NAMALWA (cell line): ENCODE measurements around the gene KRTAP12-3.
"Not testable (repeated sequence)": the region's sequence is repeated elsewhere in the genome, so short reads cannot be mapped to it uniquely, and the experiment has no call there.

ENCODE experiments used
- DNase-seq: peaks from one replicate; pipeline ENCODE4 v3.0.0-alpha.2; 2015; ENCODE audit warnings: low spot score

The KRTAP12-3 gene

DNA sequence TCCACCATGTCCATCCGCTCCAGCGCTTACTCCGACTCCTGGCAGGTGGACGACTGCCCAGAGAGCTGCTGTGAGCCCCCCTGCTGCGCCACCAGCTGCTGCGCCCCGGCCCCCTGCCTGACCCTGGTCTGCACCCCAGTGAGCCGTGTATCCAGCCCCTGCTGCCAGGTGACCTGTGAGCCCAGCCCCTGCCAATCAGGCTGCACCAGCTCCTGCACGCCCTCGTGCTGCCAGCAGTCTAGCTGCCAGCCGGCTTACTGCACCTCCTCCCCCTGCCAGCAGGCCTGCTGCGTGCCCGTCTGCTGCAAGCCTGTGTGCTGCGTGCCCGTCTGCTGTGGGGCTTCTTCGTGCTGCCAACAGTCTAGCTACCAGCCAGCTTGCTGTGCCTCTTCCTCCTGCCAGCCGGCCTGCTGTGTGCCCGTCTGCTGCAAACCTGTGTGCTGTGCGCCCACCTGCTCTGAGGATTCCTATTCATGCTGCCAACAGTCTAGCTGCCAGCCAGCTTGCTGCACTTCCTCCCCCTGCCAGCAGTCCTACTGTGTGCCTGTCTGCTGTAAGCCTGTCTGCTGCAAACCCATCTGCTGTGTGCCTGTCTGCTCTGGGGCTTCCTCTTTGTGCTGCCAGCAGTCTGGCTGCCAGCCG is 30.4 kb upstream of the KRTAP12-3 start:
- DNase-seq = not testable (repeated sequence)

DNA sequence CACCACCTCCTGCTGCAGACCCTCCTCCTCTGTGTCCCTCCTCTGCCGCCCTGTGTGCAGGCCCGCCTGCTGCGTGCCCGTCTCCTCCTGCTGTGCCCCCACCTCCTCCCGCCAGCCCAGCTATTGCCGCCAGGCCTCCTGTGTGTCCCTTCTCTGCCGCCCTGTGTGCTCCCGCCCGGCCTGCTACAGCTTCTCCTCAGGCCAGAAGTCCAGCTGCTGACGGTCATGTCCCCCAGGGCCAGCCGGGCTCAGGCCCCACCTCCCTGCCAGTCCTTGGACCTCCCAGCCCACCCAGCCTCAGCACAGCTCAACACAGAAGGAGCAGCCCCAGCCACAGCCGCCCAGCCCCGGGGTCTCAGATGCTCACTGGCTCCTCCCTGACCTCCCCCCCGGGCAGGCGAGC is 29.9 kb upstream of the KRTAP12-3 start:
- DNase-seq = not testable (repeated sequence)

GRCh38 chr21:44628707-44629391 is 28.9 kb upstream of the KRTAP12-3 start:
- no peak for DNase-seq

GRCh38 chr21:44630440-44630839 is 27.3 kb upstream of the KRTAP12-3 start:
- DNase-seq = no peak

DNA sequence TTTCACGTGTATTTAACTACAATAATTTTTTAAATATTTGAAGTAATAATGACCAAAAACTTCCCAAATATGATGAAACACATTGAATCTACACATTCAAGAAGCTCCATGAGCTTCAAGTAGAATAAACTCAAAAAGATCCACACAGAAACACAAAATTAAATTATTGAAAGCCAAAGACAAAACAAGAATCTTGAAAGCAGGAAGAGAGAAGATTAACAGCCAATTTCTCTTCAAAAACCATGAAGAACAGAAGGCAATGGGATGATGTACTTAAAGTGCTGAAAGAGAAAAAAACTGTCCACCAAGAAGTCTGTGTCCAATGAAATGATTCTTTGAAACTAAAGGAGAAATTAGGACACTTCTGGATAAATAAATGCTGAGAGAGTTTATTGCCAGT is 25.7 kb upstream of the KRTAP12-3 start:
- DNase-seq = no peak

- no peak for DNase-seq
Measured at GRCh38 chr21:44636209-44637017, 21.3 kb upstream of the KRTAP12-3 start.

DNA sequence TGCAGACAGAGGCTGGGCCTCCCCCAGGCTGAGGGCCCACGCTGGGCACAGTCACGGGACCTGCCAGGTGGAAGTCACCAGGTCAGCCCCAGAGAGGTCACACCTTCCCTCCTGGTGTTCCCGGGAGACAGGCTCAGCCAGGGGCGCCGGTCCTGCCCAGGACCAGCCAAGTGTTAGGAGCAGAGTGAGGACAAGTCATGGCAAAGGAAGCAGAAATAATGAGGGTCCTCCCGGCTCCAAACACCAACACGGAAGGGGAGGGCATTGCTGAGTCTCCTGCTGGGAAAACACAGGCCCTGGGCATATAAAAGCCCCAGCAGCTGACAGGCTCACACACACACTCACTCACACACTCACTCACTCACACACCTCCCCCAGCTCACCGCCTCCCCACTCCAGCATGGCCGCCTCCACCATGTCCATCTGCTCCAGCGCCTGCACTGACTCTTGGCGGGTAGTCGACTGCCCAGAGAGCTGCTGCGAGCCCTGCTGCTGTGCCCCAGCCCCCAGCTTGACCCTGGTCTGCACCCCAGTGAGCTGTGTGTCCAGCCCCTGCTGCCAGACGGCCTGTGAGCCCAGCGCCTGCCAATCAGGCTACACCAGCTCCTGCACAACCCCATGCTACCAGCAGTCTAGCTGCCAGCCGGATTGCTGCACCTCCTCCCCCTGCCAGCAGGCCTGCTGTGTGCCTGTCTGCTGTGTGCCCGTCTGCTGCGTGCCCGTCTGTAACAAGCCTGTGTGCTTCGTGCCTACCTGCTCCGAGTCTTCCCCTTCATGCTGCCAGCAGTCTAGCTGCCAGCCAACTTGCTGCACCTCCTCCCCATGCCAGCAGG is 20.5 kb upstream of the KRTAP12-3 start, which contains the start of gene KRTAP10-10:
KRTAP10-10 (plus strand) TSS at position 339 of the 833 bp plus-strand sequence; CDS start at position 401, 62 bp downstream.
- no peak for DNase-seq

DNA sequence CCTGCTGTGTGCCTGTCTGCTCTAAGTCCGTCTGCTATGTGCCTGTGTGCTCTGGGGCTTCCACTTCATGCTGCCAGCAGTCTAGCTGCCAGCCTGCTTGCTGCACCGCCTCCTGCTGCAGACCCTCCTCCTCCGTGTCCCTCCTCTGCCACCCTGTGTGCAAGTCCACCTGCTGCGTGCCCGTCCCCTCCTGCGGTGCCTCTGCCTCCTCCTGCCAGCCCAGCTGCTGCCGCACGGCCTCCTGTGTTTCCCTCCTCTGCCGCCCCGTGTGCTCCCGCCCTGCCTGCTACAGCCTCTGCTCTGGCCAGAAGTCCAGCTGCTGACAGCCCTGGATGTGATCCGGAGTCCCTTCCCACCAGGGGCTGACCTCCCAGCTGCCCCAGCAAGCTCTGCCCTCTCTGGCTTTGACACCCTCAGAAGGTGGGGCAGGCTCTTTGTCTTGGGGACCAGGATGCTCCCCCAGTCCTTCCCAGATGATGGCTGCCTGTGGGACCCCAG is 19.8 kb upstream of the KRTAP12-3 start:
- DNase-seq = not testable (repeated sequence)

- DNase-seq = not testable (repeated sequence)
Measured at GRCh38 chr21:44638506-44639330, 19.0 kb upstream of the KRTAP12-3 start.

GRCh38 chr21:44639331-44639655 is 18.4 kb upstream of the KRTAP12-3 start:
- DNase-seq = no peak

DNA sequence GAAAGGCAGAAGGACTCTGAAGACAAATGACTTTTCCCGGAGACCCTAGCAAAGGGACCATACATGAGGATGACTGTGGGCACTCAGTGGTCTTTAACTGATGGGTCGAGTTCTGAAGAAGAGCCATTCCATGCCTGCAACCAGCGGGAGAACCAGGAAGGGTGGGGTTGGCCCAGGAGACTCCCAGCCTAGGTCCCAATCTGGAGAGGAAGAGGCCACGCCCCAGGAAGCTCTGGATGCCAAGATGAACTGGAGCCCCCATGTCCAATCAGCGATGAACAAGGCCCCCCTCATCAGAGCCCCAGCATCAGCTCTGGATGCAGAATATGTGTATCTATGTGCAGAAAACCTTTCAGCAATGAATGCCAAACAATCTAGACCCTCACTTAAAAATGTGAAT is 17.0 kb upstream of the KRTAP12-3 start:
- DNase-seq = no peak

- no peak for DNase-seq
Measured at GRCh38 chr21:44643741-44644310, 13.9 kb upstream of the KRTAP12-3 start.

DNA sequence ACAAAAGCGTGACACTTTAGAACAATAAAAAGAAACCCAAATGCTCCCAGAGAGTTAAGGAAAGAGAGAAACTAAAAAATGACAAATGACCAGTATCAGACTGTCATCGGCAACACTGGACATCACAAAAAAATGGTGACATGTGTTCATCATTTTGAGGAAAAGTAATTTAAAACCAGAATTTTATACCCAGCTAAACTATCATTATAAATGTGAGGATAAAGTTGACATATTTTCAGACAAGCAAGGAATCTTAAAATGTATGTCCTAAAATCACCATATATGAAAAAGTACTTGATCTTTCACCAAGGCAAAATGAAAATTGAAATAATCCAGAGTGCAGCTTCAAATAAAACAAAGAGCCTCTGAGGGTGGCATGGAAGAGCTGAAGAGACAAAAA is 12.9 kb upstream of the KRTAP12-3 start:
- no peak for DNase-seq

- not testable (repeated sequence) for DNase-seq
Measured at GRCh38 chr21:44646366-44647221, 11.1 kb upstream of the KRTAP12-3 start, which contains the start of gene KRTAP10-11. TSS of gene KRTAP10-11 (plus strand) at chr21:44646414. CDS start at chr21:44646459, 45 bp downstream.

GRCh38 chr21:44647222-44647552 is 10.5 kb upstream of the KRTAP12-3 start:
- no peak for DNase-seq

DNA sequence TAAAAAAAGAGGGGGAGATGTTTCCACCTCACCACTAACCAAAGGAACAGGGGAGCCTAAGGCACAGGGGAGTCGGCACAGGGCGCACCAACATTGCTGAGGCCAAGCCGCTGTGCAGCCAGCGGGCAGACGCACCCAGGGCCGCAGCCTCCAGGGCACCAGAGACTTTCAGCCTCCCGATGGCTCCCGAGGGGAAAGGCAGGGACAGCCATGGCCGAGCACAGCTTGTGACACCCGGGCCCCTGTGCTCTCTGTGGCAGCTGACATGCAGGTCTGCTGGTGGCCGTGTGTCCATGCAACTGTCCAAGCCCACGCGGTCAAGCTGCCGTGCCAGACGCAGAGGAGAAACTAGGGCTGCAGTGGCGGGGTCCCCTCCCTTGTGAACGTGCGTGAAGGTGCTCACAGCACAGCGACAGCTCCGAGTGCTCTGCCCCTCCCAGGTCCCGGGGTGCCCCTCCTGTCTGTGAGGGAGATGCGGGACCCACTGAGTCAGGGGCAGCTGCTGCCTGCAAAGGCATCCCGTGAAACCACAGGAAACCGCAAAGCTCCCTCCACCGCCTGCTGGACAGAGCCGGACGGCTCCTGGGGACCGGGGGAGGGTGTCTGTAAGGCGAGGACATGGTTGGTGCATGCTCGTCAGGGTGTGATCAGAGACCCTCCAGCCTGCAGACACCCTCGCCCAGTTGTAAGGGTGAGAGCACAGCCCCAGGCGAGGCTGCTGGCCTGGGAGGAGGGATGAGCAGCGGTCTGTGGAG is 9.0 kb upstream of the KRTAP12-3 start:
- no peak for DNase-seq

GRCh38 chr21:44649521-44650100 is 8.1 kb upstream of the KRTAP12-3 start:
- DNase-seq = no peak

DNA sequence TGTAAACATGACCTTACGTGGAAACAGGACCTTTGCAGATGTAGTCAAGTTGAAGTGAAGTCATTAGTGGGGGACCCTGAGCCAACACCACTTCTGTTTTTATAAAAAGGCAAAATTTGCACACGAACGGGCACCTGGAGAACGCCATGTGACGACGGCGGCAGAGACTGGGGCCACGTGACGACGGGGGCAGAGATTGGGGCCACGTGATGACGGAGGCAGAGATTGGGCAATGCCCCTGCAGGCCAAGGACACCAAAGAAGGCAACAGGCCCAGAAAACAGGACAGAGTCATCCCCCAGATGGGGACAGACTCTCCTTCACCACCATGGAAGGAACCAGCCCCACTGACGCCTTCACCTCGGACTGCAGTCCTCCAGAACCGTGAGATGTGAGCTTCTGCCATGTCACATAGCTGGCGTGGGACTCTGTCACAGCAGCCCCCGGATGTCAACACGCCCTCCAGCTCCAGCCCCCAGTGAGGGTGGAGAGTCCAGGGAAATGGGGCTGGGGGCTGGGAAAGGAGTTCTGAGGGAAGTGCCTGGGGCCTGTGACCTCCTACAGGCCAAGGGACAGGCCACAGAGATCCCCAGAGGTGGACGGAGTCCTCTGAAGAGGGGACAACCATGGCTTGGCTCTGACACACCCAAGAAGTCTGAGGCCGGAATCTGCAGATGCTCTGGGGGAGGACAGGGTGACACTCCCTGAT is 7.3 kb upstream of the KRTAP12-3 start:
- DNase-seq = no peak
